NCI-H2081 (cell line): ENCODE measurements around the gene GNRHR.

Experiments
- DNase-seq, 2 experiments: peaks; one replicate each; lab custom pipeline; 2025; lab: John Stamatoyannopoulos, UW

GNRHR gene

DNA sequence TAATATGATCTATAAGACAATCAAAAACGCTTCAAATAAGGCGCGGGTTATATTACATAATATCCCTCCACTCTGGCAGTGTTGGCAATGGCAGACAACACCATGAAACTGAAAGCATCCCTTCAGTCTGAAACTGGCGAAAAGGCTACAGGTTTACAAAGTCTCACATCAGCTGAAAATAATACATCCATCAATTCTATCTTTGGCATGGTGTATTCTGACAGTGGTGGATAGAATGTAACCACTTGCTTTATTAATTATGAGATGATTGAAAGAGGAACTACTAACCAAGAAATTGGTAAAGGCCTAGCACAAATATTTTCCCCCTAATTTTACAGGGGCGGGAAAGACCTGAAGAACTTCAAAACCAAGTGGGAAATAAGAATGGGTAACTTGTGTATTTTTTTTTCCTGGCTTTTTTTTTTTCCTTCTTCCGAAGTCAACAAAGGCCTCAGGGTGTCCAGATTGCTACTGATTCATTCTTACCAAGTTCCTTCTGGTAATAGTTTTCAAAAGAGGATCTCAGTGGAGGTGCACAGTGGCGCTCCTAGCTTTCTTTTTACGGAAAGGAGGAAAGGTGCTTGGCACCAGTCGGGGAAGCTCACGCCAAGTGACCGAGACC, 54.0 kb downstream of the GNRHR start:
- DNase-seq, result peak in 1 of 2 experiments; percentile 35

DNA sequence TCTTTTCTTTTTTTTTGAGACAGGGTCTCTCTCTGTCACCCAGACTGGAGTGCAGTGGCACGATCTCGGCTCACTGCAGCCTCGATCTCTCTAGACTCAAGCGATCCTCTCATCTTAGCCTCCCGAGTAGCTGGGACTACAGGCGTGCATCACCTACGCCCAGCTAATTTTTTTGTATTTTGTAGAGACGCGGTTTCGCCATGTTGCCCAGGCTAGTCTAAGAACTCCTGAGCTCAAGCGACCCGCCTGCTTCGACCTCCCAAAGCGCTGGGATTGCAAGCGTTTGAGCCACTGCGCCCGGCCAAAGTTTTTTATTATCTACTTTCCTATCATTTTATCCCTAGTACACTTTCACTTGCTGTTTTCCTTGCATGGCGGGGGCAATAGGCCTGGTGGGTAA, 54.6 kb downstream of the GNRHR start:
- no peak for DNase-seq

DNA sequence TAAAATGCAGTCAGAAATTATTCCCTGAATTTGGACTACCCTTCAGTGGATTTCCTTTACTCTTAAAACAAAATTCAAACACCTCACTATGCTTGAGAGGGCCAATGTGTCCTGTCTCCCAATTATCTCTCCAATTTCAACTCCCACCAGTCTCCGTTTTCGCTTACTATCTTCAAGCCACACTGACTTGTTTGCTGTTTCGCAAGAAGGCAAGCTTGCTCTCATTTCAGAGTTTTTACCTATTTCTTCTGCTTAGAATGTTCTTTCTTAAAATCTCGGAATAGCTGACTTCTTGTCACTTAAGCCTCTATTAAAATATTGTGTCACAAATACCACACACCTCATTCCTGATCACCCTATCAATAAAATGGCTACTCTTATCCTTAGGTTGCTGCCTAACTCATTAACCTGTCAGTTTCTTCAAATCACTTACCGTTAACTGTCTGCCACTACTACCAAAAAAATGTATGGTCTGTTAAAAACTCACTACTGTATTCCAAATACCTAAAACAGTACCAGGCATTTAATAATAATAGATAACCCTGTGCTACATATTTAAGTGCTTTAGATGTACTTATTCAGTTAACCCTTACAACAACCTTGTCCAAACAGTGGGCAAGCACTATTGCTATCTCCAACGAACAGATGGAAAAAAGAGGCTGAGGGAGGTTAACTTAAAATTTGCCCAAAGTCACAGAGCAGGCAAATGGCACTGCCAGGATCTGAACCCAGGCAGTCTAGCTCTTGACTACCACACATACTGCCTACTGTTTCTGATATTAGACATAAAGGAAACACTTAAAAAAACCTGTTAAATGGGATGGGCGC, 56.1 kb downstream of the GNRHR start:
- no peak for DNase-seq

DNA sequence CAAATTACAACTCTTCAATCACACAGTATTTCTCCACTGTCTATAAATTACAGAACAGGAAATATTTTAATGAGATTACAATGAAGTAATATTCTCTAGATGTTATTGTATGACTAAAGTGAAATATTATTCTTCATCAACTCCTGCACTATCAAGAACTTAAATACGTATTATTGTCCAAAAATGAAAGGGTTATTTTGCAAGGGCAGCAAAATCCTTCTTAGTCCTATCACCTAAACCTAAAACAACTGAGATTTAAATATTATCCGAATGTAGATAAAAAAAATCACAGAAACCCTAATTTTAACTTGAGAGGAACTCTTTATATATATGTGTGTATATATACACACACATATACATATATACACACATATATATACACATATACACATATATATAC, 58.1 kb downstream of the GNRHR start:
- DNase-seq, result no peak

DNA sequence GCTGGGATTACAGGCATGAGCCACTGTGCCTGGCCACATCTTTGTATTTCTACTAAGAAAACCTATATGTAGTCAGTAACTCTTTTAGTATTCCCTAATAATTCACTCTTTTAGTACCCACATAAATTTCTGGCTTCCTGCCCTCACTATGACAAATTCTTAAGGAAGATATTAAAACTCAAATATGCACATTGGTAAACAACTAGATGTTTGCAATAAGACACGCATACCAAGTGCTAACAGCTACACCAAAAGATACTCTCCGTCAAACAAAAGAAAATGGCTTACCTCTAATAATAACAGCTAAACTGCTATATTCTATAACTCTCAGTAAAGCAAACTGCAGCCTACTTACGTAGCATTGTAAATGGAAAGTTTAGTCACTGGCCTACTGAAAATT, 59.5 kb downstream of the GNRHR start:
- no peak for DNase-seq

DNA sequence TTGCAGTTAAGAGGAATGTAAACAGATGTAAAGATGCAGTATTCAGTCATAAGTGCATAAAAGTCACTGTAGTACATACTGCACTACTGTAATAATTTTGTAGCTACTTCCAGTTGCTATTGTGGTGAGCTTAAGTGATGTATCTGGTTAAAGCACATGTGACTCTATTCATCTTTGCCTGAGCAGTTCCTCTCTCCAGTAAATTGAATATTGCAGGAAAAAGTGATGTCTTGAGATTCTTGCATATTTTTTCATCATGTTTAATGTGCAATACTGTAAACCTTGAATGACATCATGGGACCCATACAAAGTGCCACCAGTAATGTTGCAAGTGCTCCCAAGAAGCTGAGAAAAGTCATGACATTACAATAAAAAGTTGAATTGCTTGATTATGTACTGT, 62.9 kb downstream of the GNRHR start:
- no peak for DNase-seq
